Inferior parietal cortex (tissue), 1 donor: ENCODE data around the gene BCAN.
A peak's percentile ranks its signal among the peaks of the same experiment; 100 is the strongest.

Source experiments
- DNase-seq: peaks from one replicate; pipeline ENCODE4 v3.0.0-alpha.2; 2016; ENCODE audit errors: extremely low spot score

The BCAN gene

GRCh38 chr1:156644146-156644545, 2.2 kb downstream of the BCAN start:
- no peak for DNase-seq

GRCh38 chr1:156644640-156645039, 2.7 kb downstream of the BCAN start:
- DNase-seq, result no peak

- DNase-seq, result no peak
Observed at GRCh38 chr1:156645056-156645455, 3.1 kb downstream of the BCAN start.

GRCh38 chr1:156645666-156646065, 3.7 kb downstream of the BCAN start:
- no peak for DNase-seq

- no peak for DNase-seq
Observed at GRCh38 chr1:156646738-156647211, 4.9 kb downstream of the BCAN start.

- DNase-seq, result no peak
Observed at GRCh38 chr1:156647351-156647750, 5.4 kb downstream of the BCAN start.

GRCh38 chr1:156648496-156648895, 6.6 kb downstream of the BCAN start:
- DNase-seq, result no peak

- DNase-seq, result no peak
Observed at GRCh38 chr1:156648951-156649350, 7.0 kb downstream of the BCAN start.

GRCh38 chr1:156652131-156652991, 10.4 kb downstream of the BCAN start:
- no peak for DNase-seq

GRCh38 chr1:156652992-156653355, 11.1 kb downstream of the BCAN start:
- no peak for DNase-seq

- DNase-seq, result no peak
Observed at GRCh38 chr1:156654700-156655099, 12.8 kb downstream of the BCAN start.

GRCh38 chr1:156655151-156655903, 13.4 kb downstream of the BCAN start:
- no peak for DNase-seq

GRCh38 chr1:156655904-156656516, 14.1 kb downstream of the BCAN start:
- no peak for DNase-seq

- DNase-seq, result peak; percentile 86
Observed at GRCh38 chr1:156656806-156657740, 15.2 kb downstream of the BCAN start.

- no peak for DNase-seq
Observed at GRCh38 chr1:156657741-156658319, 15.9 kb downstream of the BCAN start.

GRCh38 chr1:156658496-156658895, 16.6 kb downstream of the BCAN start:
- DNase-seq, result no peak

- DNase-seq, result no peak
Observed at GRCh38 chr1:156658945-156659574, 17.1 kb downstream of the BCAN start.

- no peak for DNase-seq
Observed at GRCh38 chr1:156659661-156659987, 17.7 kb downstream of the BCAN start.

GRCh38 chr1:156659988-156660751, 18.3 kb downstream of the BCAN start:
- DNase-seq, result peak; percentile 95

GRCh38 chr1:156660752-156661112, 18.8 kb downstream of the BCAN start:
- DNase-seq, result no peak
